Parathyroid adenoma (tissue), 2 donors: ENCODE measurements around the gene DSG4.

ENCODE experiments used
- H2AFZ ChIP-seq: fragments of 300-600 bp; sonication (generic); one replicate; pipeline ENCODE4 v1.7.0; 2017; ENCODE audit warnings: antibody characterized with exemption, mild to moderate bottlenecking
- H3K27ac ChIP-seq: fragments of 300-600 bp; sonication (generic); one replicate; pipeline ENCODE4 v1.7.0; 2017
- H3K27me3 ChIP-seq: fragments of 300-600 bp; sonication (generic); one replicate; pipeline ENCODE4 v1.7.0; 2017; ENCODE audit warnings: low read length; ENCODE audit not compliant: control insufficient read depth, insufficient read depth
- H3K36me3 ChIP-seq: fragments of 300-600 bp; sonication (generic); one replicate; pipeline ENCODE4 v1.7.0; 2017; ENCODE audit warnings: low read length; ENCODE audit not compliant: control insufficient read depth, insufficient read depth
- H3K4me1 ChIP-seq: fragments of 300-600 bp; sonication (generic); one replicate; pipeline ENCODE4 v1.7.0; 2017; ENCODE audit warnings: control low read depth
- H3K4me2 ChIP-seq: fragments of 300-600 bp; sonication (generic); one replicate; pipeline ENCODE4 v1.7.0; 2017; ENCODE audit warnings: low read length
- H3K4me3 ChIP-seq: fragments of 300-600 bp; sonication (generic); one replicate; pipeline ENCODE4 v1.7.0; 2017; ENCODE audit warnings: low read depth, low read length
- H3K79me2 ChIP-seq: fragments of 300-600 bp; sonication (generic); one replicate; pipeline ENCODE4 v1.7.0; 2017; ENCODE audit warnings: control low read depth
- H3K9ac ChIP-seq: fragments of 300-600 bp; sonication (generic); one replicate; pipeline ENCODE4 v1.7.0; 2017; ENCODE audit warnings: mild to moderate bottlenecking
- H3K9me3 ChIP-seq: fragments of 300-600 bp; sonication (generic); one replicate; pipeline ENCODE4 v1.7.0; 2017; ENCODE audit warnings: low read length; ENCODE audit not compliant: control insufficient read depth
- TF ChIP-seq, protein P1 (sequence below): fragments of 300-600 bp; sonication (generic); IDR thresholded peaks from one replicate; pipeline ENCODE4 v1.7.0; 2017; ENCODE audit warnings: antibody characterized with exemption, mild to moderate bottlenecking
- donor health status: primary hyperparathyroidism.

Gene DSG4

DNA sequence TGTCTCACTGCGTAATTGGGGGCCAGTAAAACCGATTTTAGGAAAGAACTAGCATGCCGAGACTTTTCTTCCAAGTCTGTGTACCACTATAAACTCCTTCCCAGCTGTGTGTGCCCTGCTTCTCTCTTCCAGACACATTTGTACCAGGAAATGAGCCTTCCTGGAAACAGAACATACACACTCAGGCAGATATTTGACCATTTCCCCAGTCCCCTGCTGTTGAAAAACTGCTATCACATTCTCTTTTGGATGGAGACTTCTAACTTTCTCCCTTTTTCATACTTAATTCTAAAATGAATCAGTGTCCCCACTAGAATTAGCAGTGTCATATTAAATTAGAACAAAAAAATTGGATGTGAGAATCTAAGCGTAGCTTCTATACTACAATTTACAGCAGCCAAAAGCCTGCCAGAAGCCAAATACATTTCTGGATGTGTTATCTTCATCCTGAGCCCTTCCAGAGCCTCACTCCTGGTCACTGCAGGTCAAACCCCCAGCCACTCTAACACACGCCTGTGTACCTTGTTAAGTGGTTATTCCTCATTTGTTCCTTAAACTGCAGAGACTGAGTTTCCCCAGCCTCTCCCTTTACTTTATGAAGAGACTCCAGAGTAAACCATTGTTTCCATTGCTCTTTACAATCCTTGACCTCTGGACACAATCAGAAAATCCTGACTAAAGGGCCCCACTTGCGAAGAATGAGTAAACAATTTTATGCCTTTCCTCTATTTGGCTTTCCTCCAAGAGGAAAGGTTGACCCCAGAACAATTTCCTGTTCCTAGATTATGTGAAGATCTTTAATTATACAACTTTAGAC lies 20.4 kb downstream of the DSG4 start:
- Histone ChIP-seq H3K9ac (no peak overlapping the region), H3K27me3 (no peaks in the 10 kb centered on the region), H3K4me1 (no peaks in the 10 kb centered on the region), H3K4me3 (no peak overlapping the region), H3K36me3 (no peaks in the 10 kb centered on the region), H3K27ac (no peak overlapping the region), H3K79me2 (no peaks in the 10 kb centered on the region), H2AFZ (no peak overlapping the region), H3K4me2 (no peak overlapping the region), H3K9me3 (no peaks in the 10 kb centered on the region)
- TF ChIP-seq, protein P1, sequence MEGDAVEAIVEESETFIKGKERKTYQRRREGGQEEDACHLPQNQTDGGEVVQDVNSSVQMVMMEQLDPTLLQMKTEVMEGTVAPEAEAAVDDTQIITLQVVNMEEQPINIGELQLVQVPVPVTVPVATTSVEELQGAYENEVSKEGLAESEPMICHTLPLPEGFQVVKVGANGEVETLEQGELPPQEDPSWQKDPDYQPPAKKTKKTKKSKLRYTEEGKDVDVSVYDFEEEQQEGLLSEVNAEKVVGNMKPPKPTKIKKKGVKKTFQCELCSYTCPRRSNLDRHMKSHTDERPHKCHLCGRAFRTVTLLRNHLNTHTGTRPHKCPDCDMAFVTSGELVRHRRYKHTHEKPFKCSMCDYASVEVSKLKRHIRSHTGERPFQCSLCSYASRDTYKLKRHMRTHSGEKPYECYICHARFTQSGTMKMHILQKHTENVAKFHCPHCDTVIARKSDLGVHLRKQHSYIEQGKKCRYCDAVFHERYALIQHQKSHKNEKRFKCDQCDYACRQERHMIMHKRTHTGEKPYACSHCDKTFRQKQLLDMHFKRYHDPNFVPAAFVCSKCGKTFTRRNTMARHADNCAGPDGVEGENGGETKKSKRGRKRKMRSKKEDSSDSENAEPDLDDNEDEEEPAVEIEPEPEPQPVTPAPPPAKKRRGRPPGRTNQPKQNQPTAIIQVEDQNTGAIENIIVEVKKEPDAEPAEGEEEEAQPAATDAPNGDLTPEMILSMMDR = no peak

- Histone ChIP-seq H3K27ac (no peak overlapping the region), H3K9me3 (no peaks in the 10 kb centered on the region), H3K27me3 (no peaks in the 10 kb centered on the region), H2AFZ (no peak overlapping the region), H3K36me3 (no peaks in the 10 kb centered on the region), H3K4me2 (no peak overlapping the region), H3K4me1 (no peaks in the 10 kb centered on the region), H3K4me3 (no peak overlapping the region), H3K79me2 (no peaks in the 10 kb centered on the region), H3K9ac (no peak overlapping the region)
- TF ChIP-seq, protein P1 = no peak
Measured at GRCh38 chr18:31398191-31398590, 21.6 kb downstream of the DSG4 start.

DNA sequence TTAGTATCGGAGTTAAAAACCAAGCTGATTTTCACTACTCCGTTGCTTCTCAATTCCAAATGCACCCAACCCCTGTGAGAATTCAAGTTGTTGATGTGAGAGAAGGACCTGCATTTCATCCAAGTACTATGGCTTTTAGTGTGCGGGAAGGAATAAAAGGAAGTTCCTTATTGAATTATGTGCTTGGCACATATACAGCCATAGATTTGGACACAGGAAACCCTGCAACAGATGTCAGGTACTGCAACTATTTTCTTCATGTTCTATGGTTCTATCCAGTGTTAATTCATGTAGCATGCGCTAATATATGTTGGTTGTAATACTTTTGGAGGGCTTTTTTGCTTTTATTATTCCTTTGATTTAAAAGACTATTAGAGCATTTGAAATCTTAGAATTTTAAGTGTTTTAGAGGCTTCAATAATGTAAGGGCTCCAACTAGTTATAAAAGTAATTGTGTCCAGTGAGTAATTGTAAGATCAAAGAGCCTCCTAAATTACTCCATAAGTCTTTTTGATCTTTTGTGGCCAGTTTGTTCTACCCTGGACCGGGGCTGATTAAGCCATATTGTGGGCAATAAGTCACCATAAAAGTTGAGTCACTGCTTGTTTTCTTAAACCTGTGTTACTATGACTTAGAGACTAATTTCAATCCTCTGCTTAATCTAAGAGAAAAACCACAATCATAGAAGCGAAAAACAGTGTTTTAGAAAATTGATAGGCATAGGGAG lies 22.9 kb downstream of the DSG4 start:
- H3K27me3 ChIP-seq = no peaks in the 10 kb centered on the region
- H3K4me3 ChIP-seq = no peak overlapping the region
- H2AFZ ChIP-seq = peak overlapping the region; percentile 6
- no peak overlapping the region for H3K27ac ChIP-seq
- H3K4me1 ChIP-seq = no peaks in the 10 kb centered on the region
- H3K36me3 ChIP-seq = no peaks in the 10 kb centered on the region
- no peak overlapping the region for H3K9ac ChIP-seq
- no peak overlapping the region for H3K4me2 ChIP-seq
- H3K9me3 ChIP-seq = no peaks in the 10 kb centered on the region
- TF ChIP-seq, protein P1 = no peak
- no peaks in the 10 kb centered on the region for H3K79me2 ChIP-seq

GRCh38 chr18:31401156-31402025 lies 24.8 kb downstream of the DSG4 start:
- TF ChIP-seq, protein P1 = no peak
- no peak overlapping the region for H3K27ac ChIP-seq
- H3K79me2 ChIP-seq = no peaks in the 10 kb centered on the region
- no peak overlapping the region for H3K9ac ChIP-seq
- H3K36me3 ChIP-seq = no peaks in the 10 kb centered on the region
- no peak overlapping the region for H3K4me2 ChIP-seq
- H3K4me3 ChIP-seq = no peak overlapping the region
- H3K27me3 ChIP-seq = no peaks in the 10 kb centered on the region
- no peaks in the 10 kb centered on the region for H3K9me3 ChIP-seq
- H3K4me1 ChIP-seq = no peaks in the 10 kb centered on the region
- no peak overlapping the region for H2AFZ ChIP-seq
